Upper lobe of right lung (tissue), 1 donor: Measurements from ENCODE around the gene BRF1. TPM values are rescaled to one million over a fixed set of nuclear protein-coding genes. Genes with fewer than 3 reads are reported as not detected.

ENCODE experiments used
- ATAC-seq: fragments of 200-7000 bp; cut with Tn5 transposase; one replicate; pipeline ENCODE4 v1.9.1; 2020; ENCODE audit warnings: mild to moderate bottlenecking, moderate library complexity
- DNase-seq: peaks from one replicate; pipeline ENCODE4 v3.0.0-alpha.2; 2020
- H3K27ac ChIP-seq: fragments of 200-600 bp; one replicate; pipeline ENCODE4 v1.8.0; 2022
- H3K27me3 ChIP-seq: fragments of 200-600 bp; one replicate; pipeline ENCODE4 v1.8.0; 2022; ENCODE audit warnings: mild to moderate bottlenecking
- H3K36me3 ChIP-seq: fragments of 200-600 bp; one replicate; pipeline ENCODE4 v1.8.0; 2022
- H3K4me1 ChIP-seq: fragments of 200-600 bp; one replicate; pipeline ENCODE4 v1.8.0; 2022
- H3K4me3 ChIP-seq: fragments of 200-600 bp; one replicate; pipeline ENCODE4 v1.8.0; 2022; ENCODE audit warnings: mild to moderate bottlenecking
- H3K9me3 ChIP-seq: fragments of 200-600 bp; one replicate; pipeline ENCODE4 v1.8.0; 2022
- intact Hi-C: fragments of 100-400 bp; cut with DNase I; formaldehyde crosslinking; loops from one replicate; pipeline ENCODE4 v1.11.0; 2022
- total RNA-seq: library from RNA; stranded (reverse); fragmentation: NEBNext Ultra II Directional; extraction: Animal tissue kit (Norgen Biotek cat#: 25700); gene quantifications from one replicate; pipeline ENCODE4 v1.2.1, GENCODE V29; 2021
- TF ChIP-seq, protein P1 (sequence below): fragments of 200-600 bp; IDR thresholded peaks from one replicate; pipeline ENCODE4 v1.8.0; 2022; ENCODE audit warnings: antibody characterized with exemption
- donor health status: DM: no; HTN: yes; CAD: no; lungs with severe emphysema.

BRF1 gene
- total RNA-seq, 1 donor from 2014 or later, result 31.2 TPM

DNA sequence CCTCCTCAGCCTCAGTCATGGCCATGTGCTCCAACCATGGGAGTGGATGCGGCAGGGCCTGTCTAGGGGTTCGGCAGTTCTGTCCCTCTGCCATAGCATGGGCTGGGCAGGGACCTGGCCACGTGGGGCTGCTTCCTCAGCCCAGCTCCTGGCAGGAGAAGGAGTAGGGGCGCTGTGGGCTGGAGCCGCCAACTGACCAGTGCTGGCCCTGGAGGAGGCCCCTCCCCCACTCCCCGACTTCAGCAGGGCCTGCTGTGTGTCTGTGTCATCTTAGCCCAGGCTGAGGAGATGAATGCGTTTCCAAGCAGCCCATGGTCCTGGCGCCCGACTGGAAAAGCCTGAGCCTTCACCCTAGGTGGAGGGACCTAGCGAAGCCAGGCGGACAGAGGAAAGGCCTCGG is 11.0 kb upstream of the BRF1 start:
- no peaks in the 10 kb centered on the region for H3K36me3 ChIP-seq
- no peak overlapping the region for H3K27ac ChIP-seq
- ATAC-seq (no peak), DNase-seq (no peak)
- intact Hi-C loops, result no loop called here
- peaks cover 22% of the 10 kb centered on the region for H3K4me1 ChIP-seq
- H3K27me3 ChIP-seq, result no peaks in the 10 kb centered on the region
- no peaks in the 10 kb centered on the region for H3K9me3 ChIP-seq
- no peak overlapping the region for H3K4me3 ChIP-seq
- TF ChIP-seq, protein P1, sequence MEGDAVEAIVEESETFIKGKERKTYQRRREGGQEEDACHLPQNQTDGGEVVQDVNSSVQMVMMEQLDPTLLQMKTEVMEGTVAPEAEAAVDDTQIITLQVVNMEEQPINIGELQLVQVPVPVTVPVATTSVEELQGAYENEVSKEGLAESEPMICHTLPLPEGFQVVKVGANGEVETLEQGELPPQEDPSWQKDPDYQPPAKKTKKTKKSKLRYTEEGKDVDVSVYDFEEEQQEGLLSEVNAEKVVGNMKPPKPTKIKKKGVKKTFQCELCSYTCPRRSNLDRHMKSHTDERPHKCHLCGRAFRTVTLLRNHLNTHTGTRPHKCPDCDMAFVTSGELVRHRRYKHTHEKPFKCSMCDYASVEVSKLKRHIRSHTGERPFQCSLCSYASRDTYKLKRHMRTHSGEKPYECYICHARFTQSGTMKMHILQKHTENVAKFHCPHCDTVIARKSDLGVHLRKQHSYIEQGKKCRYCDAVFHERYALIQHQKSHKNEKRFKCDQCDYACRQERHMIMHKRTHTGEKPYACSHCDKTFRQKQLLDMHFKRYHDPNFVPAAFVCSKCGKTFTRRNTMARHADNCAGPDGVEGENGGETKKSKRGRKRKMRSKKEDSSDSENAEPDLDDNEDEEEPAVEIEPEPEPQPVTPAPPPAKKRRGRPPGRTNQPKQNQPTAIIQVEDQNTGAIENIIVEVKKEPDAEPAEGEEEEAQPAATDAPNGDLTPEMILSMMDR, result no peak

DNA sequence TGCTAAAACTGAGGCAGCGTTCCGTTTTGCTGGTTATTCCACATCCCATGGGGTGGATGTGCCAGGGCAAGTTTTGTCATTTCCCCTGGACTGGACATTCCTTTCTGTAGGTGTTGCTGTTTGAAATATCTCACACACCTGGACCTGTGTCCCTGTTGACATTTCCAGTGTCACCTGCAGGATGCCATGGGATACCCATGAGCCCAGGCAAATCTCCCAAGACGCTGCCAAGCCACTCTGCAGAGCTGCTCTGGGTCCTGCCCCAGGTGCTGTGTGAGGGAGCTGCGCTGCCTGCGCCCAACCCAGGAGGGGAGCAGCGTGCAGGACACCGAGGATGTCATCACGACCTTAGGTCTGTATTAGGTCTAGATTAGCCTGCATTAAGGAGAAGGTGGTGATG is 8.6 kb upstream of the BRF1 start:
- Histone ChIP-seq H3K9me3 (no peaks in the 10 kb centered on the region), H3K27me3 (no peaks in the 10 kb centered on the region)

DNA sequence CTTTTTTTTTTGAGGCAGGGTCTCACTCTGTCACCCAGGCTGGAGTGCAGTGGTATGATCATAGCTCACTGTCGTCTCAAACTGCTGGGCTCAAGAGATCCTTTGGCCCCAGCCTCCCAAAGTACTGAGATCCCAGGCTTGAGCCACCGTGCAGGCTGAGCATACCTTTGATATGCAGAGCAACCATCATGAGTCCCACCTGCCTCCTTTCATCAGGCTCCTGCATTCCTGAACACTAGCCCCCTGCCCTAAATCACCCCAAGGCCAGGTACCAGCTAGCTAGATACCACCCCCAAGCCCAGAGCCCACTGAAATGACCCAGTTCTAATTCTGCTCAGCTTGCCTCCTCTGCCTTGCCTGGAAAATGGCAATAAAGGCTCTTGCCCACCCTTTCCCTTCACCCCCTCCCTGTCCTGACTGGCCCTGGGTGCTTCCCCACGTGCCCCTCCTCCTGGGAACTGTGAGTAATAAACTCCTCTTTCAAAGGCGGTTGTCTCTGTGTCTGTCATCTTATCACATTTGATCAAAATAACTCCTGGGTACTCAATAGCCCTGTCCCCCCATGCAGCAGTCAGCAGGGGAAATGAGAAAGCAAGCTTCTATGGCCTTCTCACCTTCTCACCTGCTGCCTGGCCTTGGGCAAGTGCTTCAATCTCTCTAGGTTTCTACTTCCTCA is 6.4 kb upstream of the BRF1 start:
- no peak overlapping the region for H3K4me3 ChIP-seq
- H3K27me3 ChIP-seq, result no peaks in the 10 kb centered on the region
- TF ChIP-seq, protein P1, result no peak
- H3K9me3 ChIP-seq, result no peaks in the 10 kb centered on the region
- H3K27ac ChIP-seq, result no peak overlapping the region
- ATAC-seq, result no peak
- H3K36me3 ChIP-seq, result no peaks in the 10 kb centered on the region
- intact Hi-C loops, result no loop called here
- H3K4me1 ChIP-seq, result no peaks in the 10 kb centered on the region
- no peak for DNase-seq

More for the DNA sequence above, 8.6 kb upstream of the BRF1 start:
- Histone ChIP-seq H3K36me3 (no peaks in the 10 kb centered on the region), H3K27ac (no peak overlapping the region), H3K4me3 (no peak overlapping the region), H3K4me1 (peaks cover 9% of the 10 kb centered on the region)
- ATAC-seq, result no peak
- intact Hi-C loops, result no loop called here
- TF ChIP-seq, protein P1, result no peak
- no peak for DNase-seq

DNA sequence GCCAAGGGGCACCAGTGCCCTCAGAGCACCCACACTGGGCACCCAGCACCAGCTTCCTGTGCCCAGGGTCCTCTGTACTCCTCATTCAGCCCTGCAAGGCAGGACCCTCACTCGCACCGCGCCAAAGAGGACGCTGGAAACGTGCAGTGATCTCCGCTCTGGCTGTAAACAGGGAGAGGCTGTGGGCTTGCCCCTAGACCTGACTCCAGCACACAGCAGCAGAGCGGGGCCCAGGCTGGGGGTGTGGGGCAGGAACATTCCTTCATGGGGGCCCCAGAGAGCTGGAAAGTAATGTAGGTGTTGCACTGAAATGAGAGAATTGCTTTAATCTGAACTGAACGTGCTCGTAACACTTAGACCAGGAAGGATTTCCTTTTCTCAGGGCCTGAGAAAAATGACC is 5.0 kb upstream of the BRF1 start:
- no peak for DNase-seq
- Histone ChIP-seq H3K36me3 (no peaks in the 10 kb centered on the region), H3K9me3 (no peaks in the 10 kb centered on the region), H3K4me3 (no peak overlapping the region), H3K27ac (no peak overlapping the region), H3K4me1 (peaks cover 4% of the 10 kb centered on the region), H3K27me3 (no peaks in the 10 kb centered on the region)
- no peak for ATAC-seq
- TF ChIP-seq, protein P1, result no peak
- intact Hi-C loops, result no loop called here

DNA sequence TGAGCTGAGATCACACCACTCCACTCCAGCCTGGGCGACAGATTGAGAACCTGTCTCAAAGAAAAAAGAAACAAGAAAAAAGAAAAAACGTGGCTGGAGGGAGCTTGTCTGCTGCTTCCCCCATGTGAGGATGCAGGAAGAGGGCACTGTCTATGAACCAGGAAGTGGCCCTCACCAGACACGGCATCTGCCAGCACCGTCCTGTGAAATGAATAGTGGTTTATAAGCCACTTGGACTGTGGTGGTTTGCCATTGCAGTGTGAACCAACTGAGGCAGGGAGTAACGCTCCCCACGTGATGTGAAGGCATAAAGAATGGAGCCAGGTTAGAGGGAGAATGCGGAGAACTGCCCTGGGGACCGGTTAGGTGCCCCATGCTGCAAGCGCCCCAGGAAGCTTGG is 4.5 kb upstream of the BRF1 start:
- no peak overlapping the region for H3K27ac ChIP-seq
- no peaks in the 10 kb centered on the region for H3K36me3 ChIP-seq
- intact Hi-C loops, result no loop called here
- TF ChIP-seq, protein P1, result no peak
- no peak for DNase-seq
- no peaks in the 10 kb centered on the region for H3K27me3 ChIP-seq
- no peak overlapping the region for H3K4me3 ChIP-seq
- H3K9me3 ChIP-seq, result no peaks in the 10 kb centered on the region
- H3K4me1 ChIP-seq, result peaks cover 4% of the 10 kb centered on the region
- no peak for ATAC-seq

DNA sequence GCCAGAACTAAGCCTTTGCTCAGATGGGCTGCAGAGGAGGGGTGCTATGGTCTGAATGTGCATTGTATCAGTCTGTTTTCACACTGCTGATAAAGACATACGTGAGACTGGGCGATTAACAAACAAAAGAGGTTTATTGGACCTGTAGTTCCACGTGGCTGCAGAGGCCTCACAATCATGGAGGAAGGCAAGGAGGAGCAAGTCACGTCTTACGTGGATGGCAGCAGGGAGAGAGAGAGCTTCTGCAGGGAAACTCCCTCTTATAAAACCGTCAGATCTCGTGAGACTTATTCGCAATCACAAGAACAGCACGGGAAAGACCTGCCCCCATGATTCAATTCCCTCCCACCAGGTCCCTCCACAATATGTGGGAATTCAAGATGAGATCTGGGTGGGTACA is 3.8 kb upstream of the BRF1 start:
- Histone ChIP-seq H3K27ac (no peak overlapping the region), H3K36me3 (no peaks in the 10 kb centered on the region), H3K4me3 (no peak overlapping the region), H3K27me3 (no peaks in the 10 kb centered on the region), H3K4me1 (peaks cover 8% of the 10 kb centered on the region), H3K9me3 (no peaks in the 10 kb centered on the region)
- TF ChIP-seq, protein P1, result no peak
- ATAC-seq, result no peak
- intact Hi-C loops, result no loop called here
- DNase-seq, result no peak
